HG03196 (cell line): ENCODE data around the gene STON1.
"Not testable (repeated sequence)": the region's sequence is repeated elsewhere in the genome, so short reads cannot be mapped to it uniquely, and the experiment has no call there.

ENCODE experiments used
- ATAC-seq: cut with Tn5 transposase; IDR thresholded peaks from one replicate; pipeline ENCODE4 v1.9.1; 2021; ENCODE audit not compliant: unreplicated experiment

Gene STON1

DNA sequence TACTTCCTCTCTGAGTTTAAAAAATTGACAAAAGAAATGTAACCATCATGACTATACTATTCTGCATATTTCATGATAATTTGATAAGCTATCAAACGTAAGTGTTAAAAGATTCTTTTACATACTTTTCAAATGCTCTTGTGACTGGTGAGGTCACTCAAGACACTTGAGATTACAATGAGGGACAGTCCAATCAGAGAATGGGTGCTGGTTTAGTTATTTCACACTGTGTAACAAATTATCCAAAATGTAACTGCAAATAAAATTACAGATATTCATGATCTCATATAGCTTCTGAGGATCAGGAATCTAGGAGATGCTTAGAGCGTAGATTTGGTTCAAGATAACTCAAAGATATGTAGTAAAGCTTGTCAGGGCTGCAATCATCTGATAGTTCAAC is 83.3 kb downstream of the STON1 start:
- no peak for ATAC-seq

DNA sequence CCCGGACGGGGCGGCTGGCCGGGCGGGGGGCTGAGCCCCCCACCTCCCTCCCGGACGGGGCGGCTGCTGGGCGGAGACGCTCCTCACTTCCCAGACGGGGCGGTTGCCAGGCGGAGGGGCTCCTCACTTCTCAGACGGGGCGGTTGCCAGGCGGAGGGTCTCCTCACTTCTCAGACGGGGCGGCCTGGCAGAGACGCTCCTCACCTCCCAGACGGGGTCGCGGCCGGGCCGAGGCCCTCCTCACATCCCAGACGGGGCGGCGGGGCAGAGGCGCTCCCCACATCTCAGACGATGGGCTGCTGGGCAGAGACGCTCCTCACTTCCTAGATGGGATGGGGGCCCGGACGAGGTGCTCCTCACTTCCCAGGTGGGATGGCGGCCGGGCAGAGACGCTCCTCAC is 84.6 kb downstream of the STON1 start:
- not testable (repeated sequence) for ATAC-seq

DNA sequence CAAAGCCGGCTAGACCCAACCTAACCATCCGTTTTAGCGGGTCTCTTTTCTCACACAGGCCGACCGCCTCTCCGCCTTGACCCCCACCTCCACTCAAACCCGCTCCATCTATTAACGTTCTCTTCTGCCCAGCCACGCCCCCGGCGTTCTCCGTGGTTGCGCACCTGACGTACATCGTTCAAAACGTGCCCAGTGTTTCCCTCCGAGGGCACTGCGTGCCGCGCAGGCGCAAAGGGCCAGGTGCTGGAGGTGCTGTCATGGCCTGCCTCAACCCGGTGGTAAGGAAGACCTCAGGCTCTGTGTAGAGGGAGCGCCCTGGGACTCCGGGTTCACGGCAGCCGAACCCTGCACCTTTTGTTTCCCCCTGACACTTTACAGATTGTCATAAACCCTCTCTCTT is 87.7 kb downstream of the STON1 start, which contains the start of gene GTF2A1L:
TSS of gene GTF2A1L (plus strand) at position 239 of the 400 bp plus-strand sequence. CDS start at position 258, 19 bp downstream.
- ATAC-seq, result no peak

DNA sequence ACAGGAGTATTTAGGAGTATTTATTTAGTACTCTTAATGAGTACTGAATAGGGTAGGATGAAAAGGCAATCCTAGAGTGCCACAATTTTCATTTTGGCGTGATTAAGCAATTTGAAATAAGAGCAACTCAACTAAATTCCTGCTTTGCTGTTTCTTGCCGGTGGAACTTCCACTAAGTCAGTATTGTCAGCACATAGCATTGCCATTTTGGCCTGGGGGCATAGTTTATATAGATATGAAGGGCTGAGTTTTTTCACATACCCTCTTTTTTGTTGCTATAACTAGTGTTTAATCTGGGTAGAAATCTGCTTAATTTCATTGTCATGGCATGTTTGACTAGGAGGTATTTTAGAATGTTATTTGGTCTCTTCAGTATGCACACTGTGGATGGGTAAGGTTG is 89.6 kb downstream of the STON1 start:
- ATAC-seq, result no peak

DNA sequence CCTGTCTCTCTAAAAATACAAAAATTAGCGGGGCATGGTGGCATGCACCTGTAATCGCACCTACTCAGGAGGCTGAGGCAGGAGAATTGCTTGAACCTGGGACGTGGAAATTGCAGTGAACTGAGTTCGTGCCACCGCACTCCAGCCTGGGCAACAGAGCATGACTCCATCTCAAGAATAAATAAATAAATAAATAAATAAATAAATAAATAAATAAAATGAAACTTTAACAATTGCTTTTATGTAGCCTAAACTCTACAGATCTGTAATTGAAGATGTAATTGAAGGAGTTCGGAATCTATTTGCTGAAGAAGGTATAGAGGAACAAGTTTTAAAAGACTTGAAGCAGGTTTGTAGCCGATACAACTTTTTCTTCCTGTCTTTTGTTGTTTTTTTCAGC is 90.7 kb downstream of the STON1 start:
- ATAC-seq, result no peak

DNA sequence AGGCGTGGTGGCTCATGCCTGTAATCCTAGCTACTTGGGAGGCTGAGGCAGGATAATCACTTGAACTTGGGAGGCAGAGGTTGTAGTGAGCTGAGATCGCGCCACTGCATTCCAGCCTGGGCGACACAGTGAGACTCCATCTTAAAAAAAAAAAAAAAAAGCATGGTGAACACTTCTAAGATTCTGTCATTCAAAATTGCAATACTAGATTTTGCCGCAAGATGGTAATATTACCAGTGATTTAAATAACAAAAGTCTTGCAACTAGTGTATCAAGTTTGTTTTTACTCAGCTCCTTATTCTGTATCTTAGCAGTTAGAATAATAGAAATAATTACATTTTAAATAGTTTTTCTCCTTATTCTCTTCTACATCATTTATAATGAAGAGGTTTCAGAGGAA is 92.7 kb downstream of the STON1 start:
- ATAC-seq, result not testable (repeated sequence)

DNA sequence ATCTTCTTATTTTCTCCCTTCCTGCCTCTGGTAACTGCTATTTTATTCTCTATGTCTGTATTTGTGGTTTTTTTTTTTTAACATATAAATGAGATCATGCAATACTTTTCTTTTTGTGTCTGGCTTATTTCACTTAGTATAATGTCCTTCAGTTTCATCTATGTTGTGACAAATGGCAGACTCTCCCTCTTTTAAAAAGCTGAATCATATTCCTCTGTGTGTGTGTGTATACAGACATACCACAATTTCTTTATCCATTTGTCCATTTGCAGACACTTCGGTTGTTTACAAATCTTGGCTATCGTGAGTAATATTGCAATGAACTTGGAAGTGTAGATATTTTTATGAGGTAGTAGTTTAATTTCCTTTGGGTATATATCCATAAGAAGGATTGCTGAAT is 94.7 kb downstream of the STON1 start:
- ATAC-seq, result no peak

DNA sequence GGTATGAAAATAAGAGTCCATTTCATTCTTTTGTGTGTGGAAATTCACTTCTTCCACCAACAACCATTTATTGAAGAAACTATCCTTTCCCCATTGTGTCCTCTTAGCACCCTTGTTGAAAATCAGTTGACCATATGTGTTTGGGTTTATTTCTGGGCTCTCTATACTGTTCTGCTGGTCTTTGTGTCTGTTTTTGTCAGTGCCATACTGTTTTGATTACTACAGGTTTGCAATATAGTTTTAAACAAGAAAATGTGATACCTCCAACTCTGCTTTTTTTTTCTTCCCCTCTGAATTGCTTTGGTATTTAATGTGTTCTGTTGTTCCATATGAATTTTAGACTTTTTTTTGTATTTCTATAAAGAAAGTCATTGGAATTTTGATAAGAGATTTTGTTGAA is 96.1 kb downstream of the STON1 start:
- ATAC-seq, result no peak

DNA sequence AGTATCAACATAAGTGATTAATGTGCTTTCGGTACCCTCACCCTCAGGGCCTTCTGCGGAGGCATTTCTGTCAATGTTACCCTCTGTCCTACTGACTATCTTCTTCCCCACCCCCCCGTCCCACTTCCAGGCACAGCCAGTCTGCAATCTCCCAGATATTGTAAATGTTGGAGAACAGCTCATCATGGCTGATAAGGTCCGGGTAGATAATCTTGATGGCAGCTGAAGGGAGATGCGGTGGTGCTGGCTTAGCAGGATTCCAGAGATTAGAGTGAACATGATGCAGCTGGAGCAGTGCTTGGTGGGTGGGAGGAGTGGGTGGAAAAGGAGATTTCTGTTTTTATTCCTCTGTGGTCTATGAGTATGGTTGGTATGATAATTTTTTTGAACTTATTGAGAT is 103.2 kb downstream of the STON1 start:
- ATAC-seq, result no peak

DNA sequence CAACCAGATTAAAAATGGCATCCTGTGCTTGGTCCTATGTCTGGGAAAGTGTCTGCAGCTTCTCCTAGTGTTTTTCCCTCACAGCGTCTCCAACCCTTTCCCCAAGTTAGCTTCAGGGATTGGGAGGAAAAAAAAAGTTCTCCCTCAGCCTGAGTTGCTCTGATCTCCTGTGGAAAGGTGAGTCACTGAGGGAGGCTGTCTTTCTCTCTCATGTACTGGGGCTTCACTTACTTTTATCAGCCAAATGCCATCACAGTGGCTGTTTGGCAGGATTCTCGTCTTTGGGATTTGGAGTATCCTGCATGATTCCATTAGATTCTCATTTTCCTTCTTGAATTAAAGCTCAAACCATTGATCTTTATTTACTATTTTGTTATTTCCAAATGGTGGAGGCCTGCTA is 105.8 kb downstream of the STON1 start:
- ATAC-seq, result no peak

DNA sequence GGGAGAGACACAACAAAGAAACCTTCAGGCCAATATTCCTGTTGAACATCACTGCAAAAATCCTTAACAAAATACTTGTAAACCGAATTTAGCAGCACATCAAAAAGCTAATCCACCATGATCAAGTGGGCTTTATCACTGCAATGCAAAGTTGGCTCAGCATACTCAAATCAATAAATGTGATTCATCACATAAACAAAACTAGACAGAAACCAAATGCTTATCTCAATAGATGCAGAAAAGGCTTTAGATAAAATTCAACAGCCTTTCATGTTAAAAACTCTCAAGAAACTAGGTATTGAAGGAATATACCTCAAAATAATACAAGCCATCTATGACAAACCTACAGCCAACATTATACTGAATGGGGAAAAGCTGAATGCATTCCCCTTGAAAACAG is 108.3 kb downstream of the STON1 start:
- no peak for ATAC-seq
